Ishikawa (cell line): ENCODE data around the gene GPX8.

Experiments used
- CEBPB ChIP-seq: IDR thresholded peaks from 2 replicates; pipeline ENCODE4 v1.6.1; 2012
- CREB1 ChIP-seq: IDR thresholded peaks from 2 replicates; pipeline ENCODE4 v1.6.1; 2012; ENCODE audit warnings: low read depth
- EGR1 ChIP-seq: IDR thresholded peaks from 2 replicates; pipeline ENCODE4 v1.6.1; 2012
- EP300 ChIP-seq: IDR thresholded peaks from 2 replicates; pipeline ENCODE4 v1.6.1; 2012; ENCODE audit warnings: borderline replicate concordance
- FOXM1 ChIP-seq: IDR thresholded peaks from 2 replicates; pipeline ENCODE4 v1.6.1; 2012; ENCODE audit warnings: low read depth, borderline replicate concordance
- MAX ChIP-seq: IDR thresholded peaks from 2 replicates; pipeline ENCODE4 v1.6.1; 2012
- NFIC ChIP-seq: IDR thresholded peaks from 2 replicates; pipeline ENCODE4 v1.6.1; 2012
- RAD21 ChIP-seq: IDR thresholded peaks from 2 replicates; pipeline ENCODE4 v1.6.1; 2012; ENCODE audit warnings: low read depth
- TAF1 ChIP-seq: IDR thresholded peaks from 2 replicates; pipeline ENCODE4 v1.6.1; 2012; ENCODE audit warnings: low read depth, mild to moderate bottlenecking
- TCF12 ChIP-seq: IDR thresholded peaks from 2 replicates; pipeline ENCODE4 v1.6.1; 2012; ENCODE audit warnings: low read depth
- TEAD4 ChIP-seq: IDR thresholded peaks from 2 replicates; pipeline ENCODE4 v1.6.1; 2012
- YY1 ChIP-seq: IDR thresholded peaks from 2 replicates; pipeline ENCODE4 v1.6.1; 2012; ENCODE audit warnings: low read depth
- ZBTB7A ChIP-seq: IDR thresholded peaks from 2 replicates; pipeline ENCODE4 v1.6.1; 2012; ENCODE audit warnings: low read depth
- TF ChIP-seq, protein P1 (sequence below): IDR thresholded peaks from 2 replicates; pipeline ENCODE4 v1.6.1; 2012
- TF ChIP-seq, protein P2 (sequence below): IDR thresholded peaks from 2 replicates; pipeline ENCODE4 v1.6.1; 2012; ENCODE audit warnings: low read depth, mild to moderate bottlenecking

GPX8 gene

GRCh38 chr5:55143624-55144023 lies 16.3 kb upstream of the GPX8 start:
- TF ChIP-seq YY1 (no peak), EGR1 (no peak), CREB1 (no peak)
- TF ChIP-seq, protein P1, sequence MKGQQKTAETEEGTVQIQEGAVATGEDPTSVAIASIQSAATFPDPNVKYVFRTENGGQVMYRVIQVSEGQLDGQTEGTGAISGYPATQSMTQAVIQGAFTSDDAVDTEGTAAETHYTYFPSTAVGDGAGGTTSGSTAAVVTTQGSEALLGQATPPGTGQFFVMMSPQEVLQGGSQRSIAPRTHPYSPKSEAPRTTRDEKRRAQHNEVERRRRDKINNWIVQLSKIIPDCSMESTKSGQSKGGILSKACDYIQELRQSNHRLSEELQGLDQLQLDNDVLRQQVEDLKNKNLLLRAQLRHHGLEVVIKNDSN: no peak

DNA sequence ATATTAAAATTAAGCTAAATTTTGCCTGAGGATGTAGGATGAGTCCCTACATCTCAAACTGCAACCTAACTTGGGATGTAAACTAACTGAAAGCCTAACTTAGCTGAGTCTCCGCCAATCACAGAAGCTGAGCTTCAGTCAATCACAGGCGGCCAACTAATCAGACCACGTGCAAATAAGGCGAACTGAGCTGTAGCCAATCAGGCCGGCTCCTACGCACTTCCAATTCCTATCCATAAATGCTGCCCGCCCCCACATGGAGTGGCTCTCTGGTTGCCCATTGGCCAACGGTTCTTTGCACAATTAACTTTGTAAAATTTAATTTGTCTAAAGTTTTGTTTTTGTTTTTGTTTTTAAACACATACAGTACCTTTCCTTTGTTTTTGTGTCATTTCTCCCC lies 13.9 kb upstream of the GPX8 start:
- TF ChIP-seq ZBTB7A (no peak), FOXM1 (no peak), YY1 (no peak)
- TF ChIP-seq, protein P1: no peak

DNA sequence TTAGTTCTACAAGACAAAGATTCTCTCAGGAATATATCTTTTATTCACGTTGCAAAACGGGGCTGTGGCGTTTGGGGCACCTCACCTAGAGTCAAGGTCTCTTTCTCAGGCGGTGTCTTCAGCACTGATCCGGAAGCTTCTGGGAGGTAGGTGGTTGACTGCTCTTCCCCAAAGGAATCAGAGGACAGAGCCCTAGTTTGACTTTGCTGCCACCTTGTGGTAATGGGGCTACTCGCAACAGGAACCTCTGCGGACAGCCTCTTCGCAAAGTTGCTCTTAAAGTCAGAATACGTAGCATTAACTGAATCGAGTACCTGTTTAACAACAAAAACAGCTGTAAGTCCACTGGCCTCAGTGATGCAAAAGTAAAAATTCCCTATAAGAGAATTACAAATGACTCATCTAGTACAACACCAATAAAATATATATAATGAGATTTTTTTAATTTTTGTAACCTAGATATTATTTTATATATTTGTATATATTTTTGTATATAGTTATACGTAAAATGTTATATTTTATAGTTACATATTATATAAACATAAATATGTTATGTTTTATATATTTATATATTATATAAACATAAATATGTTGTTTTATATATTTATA lies 13.3 kb upstream of the GPX8 start:
- TF ChIP-seq RAD21 (peak; percentile 97), EGR1 (no peak), EP300 (no peak)

DNA sequence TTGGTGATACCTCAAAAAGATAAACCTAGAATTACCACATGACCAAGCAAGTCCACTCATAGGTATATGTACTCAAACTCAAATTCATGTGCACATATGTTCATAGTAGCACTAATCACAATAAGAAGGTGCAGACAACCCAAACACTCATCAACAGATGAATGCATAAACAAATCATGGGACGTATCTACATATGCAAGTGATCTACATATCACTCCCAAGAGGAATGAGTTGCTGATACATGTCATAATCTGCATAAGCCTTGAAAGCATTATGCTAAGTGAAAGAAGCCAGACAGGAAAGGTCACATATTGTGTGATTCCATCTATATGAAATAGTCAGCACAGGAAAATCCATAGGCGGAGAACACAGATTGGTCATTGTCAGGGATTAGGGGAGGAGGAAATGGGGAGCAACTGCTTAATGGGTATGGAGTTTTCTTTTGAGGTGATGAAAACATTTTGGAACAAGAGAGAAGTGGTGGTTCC lies 10.6 kb upstream of the GPX8 start:
- no peak for TF ChIP-seq FOXM1
- no peak for TF ChIP-seq TEAD4
- TF ChIP-seq NFIC: no peak
- no peak for TF ChIP-seq CREB1
- no peak for TF ChIP-seq TCF12
- no peak for TF ChIP-seq RAD21
- TF ChIP-seq ZBTB7A: no peak
- no peak for TF ChIP-seq MAX
- TF ChIP-seq, protein P1: no peak
- no peak for TF ChIP-seq EGR1
- TF ChIP-seq TAF1: no peak
- TF ChIP-seq EP300: no peak

GRCh38 chr5:55151923-55152842 lies 7.8 kb upstream of the GPX8 start:
- TF ChIP-seq RAD21 (no peak), TEAD4 (no peak), FOXM1 (no peak), EP300 (no peak), MAX (no peak), CREB1 (no peak), YY1 (no peak), TCF12 (no peak)
- TF ChIP-seq, protein P1: no peak
- TF ChIP-seq, protein P2, sequence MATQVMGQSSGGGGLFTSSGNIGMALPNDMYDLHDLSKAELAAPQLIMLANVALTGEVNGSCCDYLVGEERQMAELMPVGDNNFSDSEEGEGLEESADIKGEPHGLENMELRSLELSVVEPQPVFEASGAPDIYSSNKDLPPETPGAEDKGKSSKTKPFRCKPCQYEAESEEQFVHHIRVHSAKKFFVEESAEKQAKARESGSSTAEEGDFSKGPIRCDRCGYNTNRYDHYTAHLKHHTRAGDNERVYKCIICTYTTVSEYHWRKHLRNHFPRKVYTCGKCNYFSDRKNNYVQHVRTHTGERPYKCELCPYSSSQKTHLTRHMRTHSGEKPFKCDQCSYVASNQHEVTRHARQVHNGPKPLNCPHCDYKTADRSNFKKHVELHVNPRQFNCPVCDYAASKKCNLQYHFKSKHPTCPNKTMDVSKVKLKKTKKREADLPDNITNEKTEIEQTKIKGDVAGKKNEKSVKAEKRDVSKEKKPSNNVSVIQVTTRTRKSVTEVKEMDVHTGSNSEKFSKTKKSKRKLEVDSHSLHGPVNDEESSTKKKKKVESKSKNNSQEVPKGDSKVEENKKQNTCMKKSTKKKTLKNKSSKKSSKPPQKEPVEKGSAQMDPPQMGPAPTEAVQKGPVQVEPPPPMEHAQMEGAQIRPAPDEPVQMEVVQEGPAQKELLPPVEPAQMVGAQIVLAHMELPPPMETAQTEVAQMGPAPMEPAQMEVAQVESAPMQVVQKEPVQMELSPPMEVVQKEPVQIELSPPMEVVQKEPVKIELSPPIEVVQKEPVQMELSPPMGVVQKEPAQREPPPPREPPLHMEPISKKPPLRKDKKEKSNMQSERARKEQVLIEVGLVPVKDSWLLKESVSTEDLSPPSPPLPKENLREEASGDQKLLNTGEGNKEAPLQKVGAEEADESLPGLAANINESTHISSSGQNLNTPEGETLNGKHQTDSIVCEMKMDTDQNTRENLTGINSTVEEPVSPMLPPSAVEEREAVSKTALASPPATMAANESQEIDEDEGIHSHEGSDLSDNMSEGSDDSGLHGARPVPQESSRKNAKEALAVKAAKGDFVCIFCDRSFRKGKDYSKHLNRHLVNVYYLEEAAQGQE: no peak

- TF ChIP-seq TEAD4 (no peak), EP300 (no peak), YY1 (no peak), EGR1 (no peak), RAD21 (no peak), CREB1 (no peak), TCF12 (no peak), MAX (no peak), FOXM1 (no peak), CEBPB (no peak)
- TF ChIP-seq, protein P2: no peak
Observed at GRCh38 chr5:55154873-55155272, 5.1 kb upstream of the GPX8 start.
